ENCODE measurements around the gene SAE1.
A peak's percentile ranks its signal among the peaks of the same experiment; 100 is the strongest.

The SAE1 gene

DNA sequence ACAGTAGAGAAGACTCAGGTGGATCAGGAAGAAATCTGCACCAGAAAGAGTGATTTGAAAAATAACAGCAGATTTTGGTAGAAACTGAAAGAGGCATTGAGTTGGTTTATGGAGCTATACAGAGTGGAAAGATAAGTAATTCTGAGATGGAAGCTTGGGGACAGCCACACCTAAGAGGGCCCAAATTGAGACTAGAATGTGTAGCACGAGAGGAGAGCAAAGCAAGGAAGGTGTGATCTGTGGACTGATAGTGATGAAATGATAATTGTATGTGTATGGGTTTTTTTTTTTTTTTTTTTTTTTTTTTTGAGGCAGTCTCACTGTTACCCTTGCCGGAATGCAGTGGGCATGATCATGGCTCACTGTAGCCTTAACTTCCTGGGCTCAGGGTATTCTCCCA, 16.3 kb downstream of the SAE1 start:
- no peak overlapping the region for H3K27ac ChIP-seq
- TF ChIP-seq, protein P1, sequence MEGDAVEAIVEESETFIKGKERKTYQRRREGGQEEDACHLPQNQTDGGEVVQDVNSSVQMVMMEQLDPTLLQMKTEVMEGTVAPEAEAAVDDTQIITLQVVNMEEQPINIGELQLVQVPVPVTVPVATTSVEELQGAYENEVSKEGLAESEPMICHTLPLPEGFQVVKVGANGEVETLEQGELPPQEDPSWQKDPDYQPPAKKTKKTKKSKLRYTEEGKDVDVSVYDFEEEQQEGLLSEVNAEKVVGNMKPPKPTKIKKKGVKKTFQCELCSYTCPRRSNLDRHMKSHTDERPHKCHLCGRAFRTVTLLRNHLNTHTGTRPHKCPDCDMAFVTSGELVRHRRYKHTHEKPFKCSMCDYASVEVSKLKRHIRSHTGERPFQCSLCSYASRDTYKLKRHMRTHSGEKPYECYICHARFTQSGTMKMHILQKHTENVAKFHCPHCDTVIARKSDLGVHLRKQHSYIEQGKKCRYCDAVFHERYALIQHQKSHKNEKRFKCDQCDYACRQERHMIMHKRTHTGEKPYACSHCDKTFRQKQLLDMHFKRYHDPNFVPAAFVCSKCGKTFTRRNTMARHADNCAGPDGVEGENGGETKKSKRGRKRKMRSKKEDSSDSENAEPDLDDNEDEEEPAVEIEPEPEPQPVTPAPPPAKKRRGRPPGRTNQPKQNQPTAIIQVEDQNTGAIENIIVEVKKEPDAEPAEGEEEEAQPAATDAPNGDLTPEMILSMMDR (conservative IDR thresholded peaks at IDR 0.05) = no peak
- no peak for TF ChIP-seq ZFX (IDR thresholded peaks at IDR 0.05)

DNA sequence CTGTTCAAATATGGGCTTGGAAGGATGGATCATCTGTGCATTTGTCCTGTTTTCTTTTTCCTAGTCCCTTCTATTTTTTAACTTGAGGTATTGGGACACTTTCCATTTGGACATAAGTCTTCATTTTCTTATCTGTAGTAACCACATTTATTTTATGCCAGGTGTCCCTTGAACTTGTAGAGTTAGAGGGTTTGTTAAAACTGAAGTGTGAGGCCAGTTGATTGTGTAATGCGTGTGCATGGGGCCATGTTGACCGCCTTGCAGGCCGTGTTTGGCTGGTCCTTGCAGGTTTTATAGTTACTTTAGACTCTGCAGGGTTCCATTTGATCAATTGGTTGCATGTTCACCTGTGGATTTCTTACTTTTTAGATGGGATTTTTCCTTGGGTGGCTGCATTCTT, 21.0 kb downstream of the SAE1 start:
- H3K27ac ChIP-seq = peak overlapping the region; percentile 87
- TF ChIP-seq, protein P1 (conservative IDR thresholded peaks at IDR 0.05) = no peak
- no peak for TF ChIP-seq ZFX (IDR thresholded peaks at IDR 0.05)

DNA sequence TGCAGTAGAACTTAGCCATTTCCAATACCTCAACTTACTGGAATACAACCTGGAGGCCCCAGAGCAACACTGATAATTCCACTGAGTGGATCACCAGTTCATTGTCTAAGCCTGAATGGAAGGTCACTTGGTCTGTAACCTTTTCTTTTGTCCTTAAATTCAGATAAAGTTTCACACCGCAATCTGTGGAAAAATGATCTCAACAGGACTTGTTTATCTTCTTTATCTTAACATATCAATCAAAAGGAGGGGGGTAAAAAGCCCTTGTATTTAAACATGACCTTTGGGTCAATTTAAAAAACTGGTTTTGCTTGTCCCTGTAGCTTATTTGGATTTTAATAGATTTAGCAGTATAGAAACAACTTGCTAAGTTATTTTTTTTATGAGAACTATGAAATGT, 21.6 kb downstream of the SAE1 start:
- no peak for TF ChIP-seq ZFX (IDR thresholded peaks at IDR 0.05)
- TF ChIP-seq, protein P1 (conservative IDR thresholded peaks at IDR 0.05) = no peak
- peak overlapping the region; percentile 87; the same call in 1 of the 2 replicates for H3K27ac ChIP-seq

DNA sequence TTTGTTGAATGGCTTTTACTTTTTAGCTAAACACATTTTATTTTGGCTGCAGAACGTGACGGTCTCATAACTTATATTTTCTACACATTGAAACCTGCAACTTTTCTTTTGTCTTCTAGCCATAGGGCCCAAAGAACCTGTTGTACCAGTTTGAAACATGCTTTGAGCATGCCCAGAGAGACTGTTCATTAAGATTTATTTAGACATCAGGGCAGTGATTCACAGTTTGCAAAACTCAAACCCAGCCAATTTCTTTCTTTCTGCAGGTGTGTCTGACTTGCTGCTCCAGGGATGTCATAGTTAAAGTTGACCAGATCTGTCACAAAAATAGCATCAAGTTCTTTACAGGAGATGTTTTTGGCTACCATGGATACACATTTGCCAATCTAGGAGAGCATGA, 22.0 kb downstream of the SAE1 start:
- TF ChIP-seq, protein P1 (conservative IDR thresholded peaks at IDR 0.05) = no peak
- no peak for TF ChIP-seq ZFX (IDR thresholded peaks at IDR 0.05)
- peak overlapping the region; percentile 79; the same call in 1 of the 2 replicates for H3K27ac ChIP-seq

DNA sequence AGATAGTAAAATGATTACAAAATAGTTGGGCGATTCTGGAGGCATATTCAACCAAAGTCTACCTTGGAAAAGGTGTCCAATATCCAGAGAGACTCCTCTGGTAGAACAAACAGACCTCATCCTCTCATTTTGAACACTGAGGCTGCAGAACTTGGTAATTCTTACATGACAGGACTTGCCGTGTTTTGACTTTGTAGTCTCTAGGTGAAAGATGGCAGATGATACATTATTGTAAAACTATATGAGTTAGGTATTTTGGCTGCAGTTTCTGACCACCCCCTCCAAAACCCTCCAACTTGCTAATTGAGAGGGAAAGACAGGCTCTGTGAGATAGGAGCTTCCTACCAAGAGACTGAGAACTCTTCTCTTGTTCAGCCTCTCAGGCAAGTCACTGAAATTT, 22.6 kb downstream of the SAE1 start:
- H3K27ac ChIP-seq = peak overlapping the region; percentile 79
- TF ChIP-seq, protein P1 (conservative IDR thresholded peaks at IDR 0.05) = no peak
- no peak for TF ChIP-seq ZFX (IDR thresholded peaks at IDR 0.05)

DNA sequence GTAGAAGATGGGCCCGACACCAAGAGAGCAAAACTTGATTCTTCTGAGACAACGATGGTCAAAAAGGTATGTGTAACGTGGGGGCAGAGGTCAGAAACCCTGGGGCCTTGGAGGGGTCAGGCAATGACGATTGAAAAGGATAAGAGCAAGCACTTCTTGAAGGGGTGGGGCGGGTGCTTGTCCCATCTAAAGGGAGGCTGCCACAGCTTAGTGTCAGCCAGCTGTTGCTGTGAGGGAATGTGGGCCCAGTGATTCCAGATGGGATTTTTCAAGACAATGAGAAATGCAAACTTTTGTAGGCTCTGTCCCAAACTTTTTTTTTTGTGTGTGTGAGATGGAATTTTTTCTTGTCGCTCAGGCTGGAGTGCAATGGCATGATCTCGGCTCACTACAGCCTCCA, 24.5 kb downstream of the SAE1 start:
- peak overlapping the region; percentile 79 for H3K27ac ChIP-seq
- TF ChIP-seq ZFX (IDR thresholded peaks at IDR 0.05) = no peak
- TF ChIP-seq, protein P1 (conservative IDR thresholded peaks at IDR 0.05) = no peak

DNA sequence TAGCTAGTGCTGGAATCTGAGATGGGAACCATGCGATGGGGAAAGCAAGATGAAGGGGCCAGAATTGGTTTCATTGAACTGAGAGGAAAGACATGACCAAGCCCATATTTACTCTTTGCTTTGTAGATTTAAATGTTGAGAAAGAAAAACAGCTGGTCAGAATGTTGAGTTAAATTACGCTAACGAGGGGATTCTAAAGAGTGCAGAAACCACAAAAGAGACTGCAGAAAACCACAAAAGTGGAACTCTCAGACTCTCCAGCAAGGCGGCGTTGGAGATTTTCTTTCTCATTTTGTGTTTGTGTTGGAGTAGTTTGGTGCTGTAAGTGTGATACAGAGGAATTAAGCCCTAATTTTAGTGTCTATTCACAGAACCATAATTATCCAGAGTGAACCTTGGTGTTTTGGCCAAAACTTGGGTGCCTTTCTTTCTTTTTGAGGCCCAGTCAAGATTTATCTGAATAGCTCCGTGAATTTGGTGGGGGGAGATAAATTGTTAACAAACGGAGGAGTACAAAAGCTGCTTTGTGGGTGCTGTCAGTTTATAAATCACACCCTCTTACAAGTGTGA, 26.3 kb downstream of the SAE1 start:
- TF ChIP-seq ZFX (IDR thresholded peaks at IDR 0.05) = no peak
- TF ChIP-seq, protein P1 (conservative IDR thresholded peaks at IDR 0.05) = no peak
- no peak overlapping the region for H3K27ac ChIP-seq
